ENCODE measurements around the gene MT1E.
A peak's percentile ranks its signal among the peaks of the same experiment; 100 is the strongest.
"Not testable (repeated sequence)": the region's sequence is repeated elsewhere in the genome, so short reads cannot be mapped to it uniquely, and the experiment has no call there.

The MT1E gene

DNA sequence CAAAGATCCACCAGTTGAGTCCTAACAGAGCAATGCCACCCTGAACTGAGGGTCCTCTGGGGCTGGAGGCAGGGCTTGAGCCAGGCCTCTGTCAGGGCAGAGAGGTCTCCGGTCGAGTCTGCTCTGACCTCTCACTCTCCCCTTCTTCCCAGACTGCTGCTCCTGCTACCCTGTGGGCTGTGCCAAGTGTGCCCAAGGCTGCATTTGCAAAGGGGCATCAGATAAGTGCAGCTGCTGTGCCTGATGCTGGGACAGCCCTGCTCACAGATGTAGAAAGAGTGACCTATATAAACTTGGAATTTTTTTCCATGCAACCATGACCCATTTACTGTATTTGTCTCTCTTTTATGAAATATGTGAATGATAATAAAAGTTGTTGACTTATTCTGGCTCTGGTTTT, 23.7 kb downstream of the MT1E start:
- DNase-seq = no peak

DNA sequence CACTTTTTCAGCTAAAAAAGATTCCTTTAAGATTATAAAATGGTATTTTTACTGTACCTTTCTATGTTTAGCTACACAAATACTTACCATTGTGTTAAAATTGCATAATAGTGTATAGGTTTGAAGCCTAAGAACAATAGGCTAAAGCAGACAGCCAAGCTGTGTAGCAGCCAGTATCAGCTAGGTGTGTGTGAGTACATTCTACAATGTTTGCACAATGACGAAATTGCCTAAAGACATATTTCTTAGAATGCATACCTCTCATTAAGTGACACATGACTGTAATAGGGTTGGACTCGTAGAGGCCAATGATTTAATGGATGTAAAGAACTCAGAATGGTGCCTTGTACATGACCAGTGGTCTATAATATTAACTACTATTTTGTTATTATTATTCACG, 24.2 kb downstream of the MT1E start:
- no peak for DNase-seq

DNA sequence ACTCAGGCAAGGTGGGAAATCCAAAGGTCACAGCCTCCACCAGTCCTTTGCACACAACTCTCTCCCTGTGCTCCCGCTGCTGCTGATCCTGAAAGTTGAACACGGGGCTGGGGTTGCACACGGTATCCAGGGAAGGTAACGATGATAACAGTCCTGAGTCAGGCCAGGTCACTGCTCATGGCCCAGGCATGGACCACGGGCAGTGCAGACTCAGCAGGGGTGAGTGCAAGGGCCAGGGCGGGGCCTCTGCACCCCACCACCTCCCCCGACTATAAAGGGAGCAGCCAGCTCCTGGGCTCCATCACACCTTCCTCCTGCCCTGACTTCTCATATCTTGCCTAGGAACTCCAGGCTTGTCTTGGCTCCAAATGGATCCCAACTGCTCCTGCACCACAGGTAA, 26.0 kb downstream of the MT1E start, which contains the start of gene MT1B:
MT1B (plus strand) TSS at position 301 of the 400 bp plus-strand sequence; CDS start at position 369, 68 bp downstream.
- DNase-seq = no peak

DNA sequence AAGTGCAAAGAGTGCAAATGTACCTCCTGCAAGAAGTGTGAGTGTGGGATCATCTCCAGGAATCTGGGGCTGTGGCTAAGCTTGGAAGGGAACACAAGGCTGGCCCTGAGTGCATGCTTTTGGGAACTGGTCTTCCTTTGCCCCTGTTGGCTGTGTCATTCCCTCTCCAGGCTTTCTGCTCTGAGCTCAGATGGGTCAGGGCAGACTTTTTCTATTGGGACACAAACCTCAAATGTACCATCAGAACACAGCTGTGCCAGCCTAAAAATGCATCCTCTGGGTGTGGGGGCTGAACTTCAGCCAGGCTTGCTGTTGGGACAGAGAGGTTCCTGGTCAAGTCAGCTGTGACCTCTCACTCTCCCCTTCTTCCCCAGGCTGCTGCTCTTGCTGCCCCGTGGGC, 27.0 kb downstream of the MT1E start:
- DNase-seq = no peak

DNA sequence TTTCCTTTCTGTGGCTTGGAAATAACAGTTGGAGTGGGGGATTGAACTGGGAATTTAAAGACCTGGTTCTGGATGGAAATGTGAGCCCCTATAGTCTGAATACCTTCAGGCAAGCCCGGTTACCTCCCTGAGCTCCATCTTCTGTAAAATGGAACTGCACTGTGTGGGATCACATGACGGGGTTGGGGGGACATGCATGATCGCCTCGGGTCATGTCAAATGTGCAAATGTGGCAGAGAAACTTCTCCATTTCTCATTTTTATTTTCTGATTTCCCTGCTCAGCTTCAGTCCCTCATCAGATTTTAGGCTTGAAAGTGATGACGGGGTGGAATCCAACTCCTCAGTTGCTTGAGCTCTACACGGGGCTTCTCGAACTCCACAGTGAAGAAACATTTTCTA, 27.6 kb downstream of the MT1E start:
- DNase-seq = no peak

DNA sequence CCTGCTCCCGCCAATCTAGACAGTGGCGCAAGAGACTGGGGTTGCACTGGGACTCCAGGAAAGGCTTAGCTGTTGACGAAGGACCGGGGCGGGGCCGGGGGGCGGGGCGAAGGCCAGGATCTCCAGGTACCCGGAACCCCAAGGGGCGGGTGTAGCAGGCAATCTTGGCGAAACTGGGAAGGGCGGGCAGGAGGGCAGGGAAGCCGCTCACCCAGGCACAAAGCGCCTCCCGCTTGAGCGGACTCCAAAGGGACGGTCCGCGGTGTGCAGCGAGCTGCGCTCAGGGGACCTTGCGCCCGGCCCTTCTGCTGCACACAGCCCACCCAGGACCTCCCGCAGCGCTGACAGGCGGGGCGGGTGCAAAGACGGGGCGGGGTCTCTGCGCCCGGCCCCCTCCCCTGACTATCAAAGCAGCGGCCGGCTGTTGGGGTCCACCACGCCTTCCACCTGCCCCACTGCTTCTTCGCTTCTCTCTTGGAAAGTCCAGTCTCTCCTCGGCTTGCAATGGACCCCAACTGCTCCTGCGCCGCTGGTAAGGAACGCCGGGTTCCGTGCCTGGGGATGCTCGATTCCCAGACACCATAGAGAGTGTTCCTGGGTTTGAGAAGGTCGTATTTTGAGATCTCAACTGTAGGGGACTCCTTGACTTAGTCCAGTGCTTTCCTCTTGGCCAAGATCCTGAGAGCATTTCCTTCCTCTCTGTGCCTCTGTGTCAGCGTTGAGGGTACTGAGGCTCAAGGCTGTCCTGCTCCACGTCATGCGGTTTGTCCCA, 32.2 kb downstream of the MT1E start, which contains the start of gene MT1F:
MT1F (plus strand) TSS at position 405 of the 772 bp plus-strand sequence; CDS start at position 505, 100 bp downstream.
- DNase-seq = peak; percentile 33

DNA sequence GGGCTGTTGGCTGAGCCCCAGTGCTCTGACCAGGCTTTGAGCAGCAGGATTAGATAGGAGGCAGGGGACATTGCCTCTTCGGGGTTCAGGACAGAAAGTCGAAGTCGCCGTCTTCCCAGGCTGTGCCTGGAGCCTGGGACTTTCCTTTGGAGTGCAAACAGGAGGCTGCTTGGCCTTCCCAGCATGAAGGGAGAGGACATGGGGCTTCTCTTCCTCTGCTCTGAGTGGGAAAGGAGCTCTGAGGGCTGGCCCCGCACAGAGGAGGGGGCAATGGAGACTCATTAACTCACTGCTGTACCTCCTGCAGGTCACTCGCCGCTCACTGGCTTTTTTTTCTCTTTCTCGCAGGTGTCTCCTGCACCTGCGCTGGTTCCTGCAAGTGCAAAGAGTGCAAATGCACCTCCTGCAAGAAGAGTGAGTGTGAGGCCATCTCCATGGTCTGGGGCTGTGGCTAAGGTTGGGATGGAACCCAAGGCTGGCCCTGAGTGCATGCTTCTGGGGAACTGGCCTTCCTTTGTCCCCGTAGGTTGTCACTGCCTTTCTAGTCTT, 32.8 kb downstream of the MT1E start:
- no peak for DNase-seq

DNA sequence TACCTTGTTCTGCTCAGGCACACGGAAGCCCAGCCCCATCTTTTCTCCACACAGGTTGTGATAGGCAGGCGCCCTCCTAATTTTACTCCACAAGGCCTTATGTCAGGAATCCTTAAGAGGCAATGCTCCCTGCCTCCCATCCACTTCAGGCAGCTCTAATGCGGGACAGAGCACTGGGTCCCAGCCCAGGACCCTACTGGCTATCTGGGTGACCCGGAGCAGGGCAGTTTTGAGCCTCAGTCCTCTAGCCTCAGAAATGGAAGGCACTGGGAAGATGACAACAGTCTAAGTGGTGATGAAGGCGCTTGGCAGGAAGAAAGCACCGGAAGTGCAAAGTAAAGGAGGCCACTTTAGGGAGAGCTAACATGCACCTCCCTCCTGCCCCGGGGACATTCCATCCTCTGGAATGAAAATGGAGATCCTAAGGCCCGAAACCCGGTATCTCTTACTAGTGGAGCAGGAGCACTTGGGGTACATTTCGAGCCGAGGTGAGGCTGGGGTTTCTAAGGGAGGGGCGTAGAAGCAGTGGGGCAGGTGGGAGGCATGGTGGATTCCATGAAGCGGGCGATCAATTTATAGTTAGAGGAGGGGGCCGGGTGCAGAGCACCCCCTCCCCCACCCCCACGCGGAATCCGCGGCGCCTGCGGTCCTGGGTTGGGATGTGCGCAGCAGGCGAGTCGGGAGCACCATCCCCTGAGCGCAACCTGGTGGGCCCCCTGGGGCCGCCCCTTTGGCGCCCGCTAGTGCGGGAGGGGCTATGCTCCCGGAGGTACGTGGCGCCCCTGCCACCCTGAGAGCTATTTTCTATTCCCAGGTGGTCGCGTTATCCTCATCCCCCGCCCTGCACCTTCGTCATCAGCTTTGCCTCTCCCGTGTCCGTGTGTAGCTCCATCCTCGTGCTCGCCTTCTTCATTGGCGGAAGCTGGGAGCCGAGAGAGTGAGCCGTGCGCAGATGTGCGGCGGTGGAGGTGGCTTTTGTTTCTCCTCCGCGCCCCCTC, 37.1 kb downstream of the MT1E start:
- DNase-seq = no peak

DNA sequence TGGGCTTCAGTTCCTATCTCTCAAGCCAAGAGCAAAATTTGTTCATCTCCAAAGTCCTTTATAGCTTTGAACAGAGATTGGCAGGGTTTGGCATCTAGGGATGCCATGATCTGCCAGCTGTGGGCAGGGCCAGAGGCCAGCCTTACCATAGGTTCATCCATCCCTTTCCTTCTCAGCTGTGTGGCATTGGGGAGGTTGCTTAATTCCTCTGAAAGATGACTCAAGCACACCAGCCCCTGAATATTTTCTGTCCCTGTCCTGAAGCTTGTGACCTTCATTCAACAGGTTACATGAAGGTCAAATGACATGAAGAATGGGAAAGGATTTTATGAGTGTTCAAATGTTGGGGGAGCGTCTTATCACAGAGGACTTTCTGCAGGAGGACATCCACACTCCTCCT, 38.9 kb downstream of the MT1E start:
- no peak for DNase-seq

DNA sequence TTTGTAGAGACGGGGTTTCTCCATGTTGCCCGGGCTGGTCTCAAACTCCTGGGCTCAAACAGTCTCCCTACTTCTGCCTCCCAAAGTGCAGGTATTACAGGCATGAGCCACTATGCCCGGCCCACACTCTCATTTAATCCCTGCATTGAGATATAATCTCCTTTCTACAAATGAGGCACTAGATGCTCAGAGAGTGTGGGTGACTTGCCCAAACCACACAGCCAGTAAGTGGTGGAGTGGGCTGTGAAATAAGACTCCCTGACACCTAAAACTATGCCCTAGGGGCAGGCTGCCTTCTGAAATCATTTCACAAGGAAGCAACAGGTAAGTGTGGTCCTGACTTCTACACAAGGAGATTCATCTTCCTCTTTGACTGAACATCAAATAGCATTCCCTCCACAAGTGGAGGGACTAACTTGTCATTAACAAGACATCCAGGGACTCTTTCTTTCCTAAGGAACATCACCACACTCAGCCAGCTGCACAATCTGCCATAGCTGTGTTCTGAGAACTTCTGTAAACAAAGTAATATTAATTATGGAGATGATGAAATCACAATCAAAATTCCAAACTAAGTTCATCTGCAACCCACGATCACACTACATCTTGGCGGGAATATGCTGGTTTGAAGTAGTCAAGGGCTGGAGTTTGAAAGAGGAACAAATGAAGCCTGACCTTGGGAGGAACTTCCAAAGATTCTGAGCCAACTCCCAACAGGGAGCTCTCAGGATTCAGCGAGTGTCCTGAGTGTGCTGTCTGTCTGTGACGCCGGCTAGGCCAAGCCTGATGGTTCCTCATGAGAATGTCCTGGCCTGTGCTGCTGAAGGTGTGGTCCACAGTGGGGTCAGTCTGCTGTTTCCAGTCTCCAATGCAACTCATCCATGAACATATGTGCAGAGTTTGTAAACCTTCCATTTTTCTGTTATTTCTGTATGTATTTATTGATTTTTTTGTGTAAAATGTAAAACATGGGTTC, 40.0 kb downstream of the MT1E start:
- DNase-seq = not testable (repeated sequence)

DNA sequence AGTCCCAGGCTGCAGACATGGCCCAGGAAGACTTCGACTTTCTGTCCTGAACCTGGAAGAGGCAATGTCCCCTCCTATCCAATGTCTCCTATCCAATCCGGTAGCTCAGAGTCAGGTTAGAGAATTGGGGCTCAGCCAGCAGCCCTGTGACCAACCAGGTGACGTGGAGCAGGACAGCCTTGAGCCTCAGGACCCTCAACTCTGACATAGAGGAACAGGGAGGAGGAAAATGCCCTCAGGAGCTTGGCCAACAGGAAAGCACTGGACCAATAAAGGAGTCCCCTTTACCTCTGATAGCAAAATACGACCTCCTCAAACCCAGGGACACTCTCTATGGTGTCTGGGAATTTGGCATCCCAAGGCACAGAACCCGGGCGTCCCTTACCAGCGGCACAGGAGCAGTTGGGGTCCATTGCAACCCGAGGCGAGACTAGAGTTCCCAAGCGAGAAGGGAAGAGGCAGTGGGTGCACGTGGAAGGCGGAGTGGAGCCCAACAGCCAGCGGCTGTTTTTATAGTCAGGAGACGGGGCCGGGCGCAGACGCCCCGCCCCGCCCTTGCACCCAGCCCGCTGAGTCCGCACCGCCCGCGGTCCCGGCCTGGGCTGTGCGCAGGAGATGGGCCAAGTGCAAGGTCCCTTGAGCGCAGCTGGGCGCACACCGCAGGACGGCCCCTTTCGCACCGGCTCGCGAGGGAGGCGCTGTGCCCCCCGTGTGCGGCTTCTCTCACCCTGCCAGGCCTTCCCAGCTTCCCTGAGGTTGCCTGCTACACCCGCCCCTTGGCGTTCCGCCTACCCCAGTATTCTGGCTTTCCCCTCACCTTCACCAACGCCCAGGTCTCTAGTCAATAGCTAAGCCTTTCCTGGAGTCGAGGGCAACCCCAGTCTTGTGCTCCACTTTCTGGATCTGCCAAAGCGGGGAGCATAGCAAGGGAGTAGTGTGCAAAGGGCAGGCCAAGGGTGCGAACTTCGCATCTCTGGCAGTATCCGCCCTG, 42.3 kb downstream of the MT1E start, which contains the start of gene MT1G:
MT1G (minus strand) TSS at position 485 of the 991 bp plus-strand sequence; CDS start at position 413, 72 bp downstream.
- DNase-seq = peak; percentile 6

DNA sequence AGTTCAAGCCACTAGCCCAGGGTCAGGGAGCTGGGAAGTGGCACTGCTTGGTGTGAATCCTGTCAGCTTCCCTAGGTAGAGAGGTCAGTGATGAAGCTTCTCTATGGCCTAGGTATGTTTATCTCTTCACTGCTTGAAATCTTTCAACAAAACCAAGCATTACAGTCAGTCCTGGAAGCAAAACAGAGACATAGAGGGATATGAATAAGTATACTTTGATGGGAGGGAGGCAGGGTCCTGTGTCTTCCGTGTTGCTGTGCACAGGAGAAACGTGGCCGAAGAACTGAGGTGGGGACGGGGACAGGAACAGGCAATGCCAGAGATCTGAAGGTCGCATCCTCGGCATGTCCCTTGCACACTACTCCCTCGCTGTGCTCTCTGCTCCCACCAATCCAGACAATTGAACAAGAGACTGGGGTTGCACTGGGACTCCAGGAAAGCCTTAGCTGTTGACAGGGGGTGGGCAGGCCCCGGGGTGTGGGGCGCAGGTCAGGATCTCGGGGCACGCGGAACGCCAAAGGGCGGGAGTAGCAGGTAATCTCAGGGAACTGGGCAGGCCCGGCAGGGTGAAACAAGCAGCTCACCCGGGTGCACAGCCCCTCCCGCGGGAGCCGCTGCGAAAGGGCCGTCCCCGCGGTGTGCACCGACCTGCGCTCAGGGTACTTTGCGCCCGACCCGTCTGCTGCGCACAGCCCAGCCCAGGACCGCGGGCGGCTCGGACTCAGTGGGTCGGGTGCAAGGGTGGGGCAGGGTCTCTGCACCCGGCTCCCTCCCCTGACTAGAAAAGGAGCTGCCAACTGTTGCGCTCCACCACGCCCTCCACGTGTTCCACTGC, 43.6 kb downstream of the MT1E start, which contains the start of gene MT1H:
MT1H (plus strand) TSS at position 810 of the 835 bp plus-strand sequence. CDS start 71 bp downstream, outside the sequence.
- no peak for DNase-seq

DNA sequence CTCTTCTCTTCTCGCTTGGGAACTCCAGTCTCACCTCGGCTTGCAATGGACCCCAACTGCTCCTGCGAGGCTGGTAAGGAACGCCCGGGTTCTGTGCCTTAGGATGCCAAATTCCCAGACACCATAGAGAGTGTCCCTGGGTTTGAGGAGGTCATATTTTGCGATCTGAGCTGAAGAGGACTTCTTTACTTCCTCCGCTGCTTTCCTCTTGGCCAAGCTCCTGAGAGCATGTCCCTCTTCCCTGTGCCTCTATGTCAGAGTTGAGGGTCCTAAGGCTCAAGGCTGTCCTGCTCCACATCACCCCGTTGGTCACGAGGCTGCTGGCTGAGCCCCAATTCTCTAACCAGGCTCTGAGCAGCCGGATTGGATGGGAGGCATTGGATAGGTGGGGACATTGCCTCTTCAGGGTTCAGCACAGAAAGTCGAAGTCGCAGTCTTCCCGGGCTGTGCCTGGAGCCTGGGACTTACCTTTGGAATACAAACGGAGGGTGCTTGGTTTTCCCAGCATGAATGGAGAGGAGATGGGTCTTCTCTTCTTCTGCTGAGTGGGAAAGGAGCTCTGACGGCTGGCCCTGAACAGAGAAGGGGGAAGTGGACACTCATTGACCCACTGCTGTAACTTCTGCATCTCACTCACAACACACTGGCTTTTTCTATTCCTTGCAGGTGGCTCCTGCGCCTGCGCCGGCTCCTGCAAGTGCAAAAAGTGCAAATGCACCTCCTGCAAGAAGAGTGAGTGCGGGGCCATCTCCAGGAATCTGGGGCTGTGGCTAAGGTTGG, 44.4 kb downstream of the MT1E start:
- DNase-seq = no peak

DNA sequence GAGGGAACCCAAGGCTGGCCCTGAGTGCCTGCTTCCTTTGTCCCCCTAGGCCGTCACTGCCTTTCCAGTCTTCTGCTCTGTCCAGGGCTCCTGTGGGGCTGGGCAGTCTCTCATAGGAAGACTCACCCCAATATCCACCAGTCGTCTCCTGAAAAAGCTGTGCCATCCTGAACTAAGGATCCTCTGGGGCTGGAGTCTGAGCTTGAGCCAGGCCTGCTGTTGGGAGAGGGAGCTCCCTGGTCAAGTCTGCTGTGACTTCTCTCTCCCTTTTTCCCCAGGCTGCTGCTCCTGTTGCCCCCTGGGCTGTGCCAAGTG, 45.0 kb downstream of the MT1E start:
- DNase-seq = no peak

DNA sequence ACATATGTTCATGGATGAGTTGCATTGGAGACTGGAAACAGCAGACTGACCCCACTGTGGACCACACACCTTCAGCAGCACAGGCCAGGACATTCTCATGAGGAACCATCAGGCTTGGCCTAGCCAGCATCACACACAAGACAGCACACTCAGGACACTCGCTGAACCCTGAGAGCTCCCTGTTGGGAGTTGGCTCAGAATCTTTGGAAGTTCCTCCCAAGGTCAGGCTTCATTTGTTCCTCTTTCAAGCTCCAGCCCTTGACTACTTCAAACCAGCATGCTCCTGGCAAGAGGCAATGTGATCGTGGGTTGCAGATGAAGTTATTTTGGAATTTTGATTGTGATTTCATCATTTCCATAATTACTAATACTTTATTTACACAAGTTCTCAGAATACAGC, 46.1 kb downstream of the MT1E start:
- not testable (repeated sequence) for DNase-seq

DNA sequence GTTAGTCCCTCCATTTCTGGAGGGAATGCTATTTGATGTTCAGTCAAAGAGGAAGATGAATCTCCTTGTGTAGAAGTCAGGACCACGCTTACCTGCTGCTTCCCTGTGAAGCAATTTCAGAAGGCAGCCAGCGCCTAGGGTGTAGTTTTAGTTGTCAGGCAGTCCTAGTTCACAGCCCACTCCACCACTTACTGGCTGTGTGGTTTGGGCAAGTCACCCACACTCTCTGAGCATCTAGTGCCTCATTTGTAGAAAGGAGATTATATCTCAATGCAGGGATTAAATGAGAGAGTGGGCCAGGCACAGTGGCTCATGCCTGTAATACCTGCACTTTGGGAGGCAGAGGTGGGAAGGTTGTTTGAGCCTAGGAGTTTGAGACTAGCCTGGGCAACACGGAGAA, 46.6 kb downstream of the MT1E start:
- DNase-seq = not testable (repeated sequence)

DNA sequence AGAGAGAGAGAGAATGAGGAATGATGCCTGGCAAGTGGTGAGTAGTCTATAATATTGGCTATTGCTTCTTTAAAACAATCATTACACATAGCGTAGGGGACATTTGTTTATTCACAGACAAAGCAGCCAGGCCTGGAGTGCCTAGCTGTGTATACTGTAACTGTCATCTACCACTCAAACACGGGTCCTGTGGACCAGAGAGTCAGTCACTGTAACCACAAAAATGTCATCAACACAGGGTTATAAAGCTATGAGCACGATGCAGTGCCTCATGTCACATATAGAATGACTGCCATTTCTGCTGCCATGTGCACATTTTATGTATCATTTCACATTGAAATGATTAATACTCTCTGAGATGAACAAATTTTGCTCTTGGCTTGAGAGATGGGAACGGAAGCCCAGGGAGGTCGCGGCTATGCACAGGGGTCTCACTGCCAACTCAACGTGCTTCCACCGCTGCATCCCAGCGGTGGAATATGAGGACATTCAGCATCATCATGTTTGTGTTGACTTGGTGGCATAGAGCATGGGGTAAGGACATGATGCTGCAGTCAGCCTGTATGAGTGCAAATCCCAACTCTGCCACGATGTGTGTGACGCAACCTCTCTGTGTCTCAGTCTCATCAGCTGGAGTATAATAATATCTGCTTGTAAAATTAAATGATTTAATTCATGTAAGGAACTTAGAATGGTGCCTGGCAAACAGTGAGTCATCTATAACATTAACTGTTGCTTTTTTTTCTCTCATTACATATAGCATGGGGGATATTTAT, 47.4 kb downstream of the MT1E start:
- DNase-seq = peak; percentile 49

DNA sequence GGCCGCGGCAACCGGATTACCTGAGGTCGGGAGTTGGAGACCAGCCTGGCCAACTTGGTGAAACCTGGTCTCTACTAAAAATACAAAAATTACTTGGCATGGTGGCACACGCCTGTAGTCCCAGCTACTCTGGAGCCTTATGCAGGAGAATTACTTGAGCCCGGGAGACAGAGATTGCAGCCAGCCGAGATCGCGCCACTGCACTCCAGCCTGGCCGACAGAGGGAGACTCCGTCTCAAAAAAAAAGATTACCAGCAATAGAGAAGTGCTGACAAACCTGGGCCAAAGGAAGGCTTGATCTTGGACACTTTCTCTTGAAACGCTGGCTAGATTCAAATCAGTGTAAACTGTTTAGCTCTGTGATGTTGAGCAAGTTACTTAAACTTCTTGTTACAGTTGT, 48.3 kb downstream of the MT1E start:
- DNase-seq = no peak

All from NCI-H2029 (cell line).